22Rv1 (cell line): ENCODE data around the gene KHDRBS1.

ENCODE experiments used
- CTCF ChIP-seq: fragments of 450-650 bp; IDR thresholded peaks from 2 replicates; pipeline ENCODE4 v1.5.1; 2017; ENCODE audit warnings: mild to moderate bottlenecking
- ZFX ChIP-seq: fragments of 450-650 bp; IDR thresholded peaks from 2 replicates; pipeline ENCODE4 v1.6.1; 2017; ENCODE audit warnings: antibody characterized with exemption, borderline replicate concordance

GRCh38 chr1:32045772-32046171 is 32.1 kb downstream of the KHDRBS1 start:
- TF ChIP-seq CTCF (no peak), ZFX (no peak)
